Body of pancreas (tissue), 4 donors: ENCODE measurements around the gene LSG1. TPM values are rescaled to one million over a fixed set of nuclear protein-coding genes. Genes with fewer than 3 reads are reported as not detected.

Source experiments
- ATAC-seq: fragments of 150-250 bp; one replicate; pipeline ENCODE4 v1.9.1; 2016
- DNase-seq, 4 donors: peaks; one replicate each; pipeline ENCODE4 v3.0.0-alpha.2; 2019
- H3K27ac ChIP-seq, 4 donors: fragments of 200-600 bp; sonication (generic); 1 replicate in 3 of 4; 2 replicates in 1 of 4; pipeline versions ENCODE4 v1.5.1 to v1.6.1; 2016 to 2019; ENCODE audit warnings: mild to moderate bottlenecking in 1 of 4, mixed read lengths in 1 of 4, moderate library complexity in 1 of 4
- H3K27me3 ChIP-seq, 2 donors: fragments of 200-600 bp; sonication (generic); one replicate each; pipeline ENCODE4 v1.6.0; 2016; ENCODE audit warnings: mild to moderate bottlenecking in 1 of 2
- H3K36me3 ChIP-seq, 2 donors: fragments of 200-600 bp; sonication (generic); replicated peaks in 1 of 2; 2 replicates each; pipeline ENCODE4 v1.5.1; 2016; ENCODE audit warnings: low read depth in 2 of 2; ENCODE audit not compliant: insufficient read depth in 1 of 2
- H3K4me1 ChIP-seq: fragments of 200-600 bp; sonication (generic); one replicate; pipeline ENCODE4 v1.6.0; 2016
- H3K4me3 ChIP-seq, 2 donors: fragments of 200-600 bp; sonication (generic); 1 replicate in 1 of 2; 2 replicates in 1 of 2; pipeline ENCODE4 v1.5.1; 2016 to 2019
- H3K9me3 ChIP-seq, 3 donors: fragments of 200-600 bp; sonication (generic); 1 replicate in 2 of 3; 2 replicates in 1 of 3; pipeline ENCODE4 v1.5.1; 2016
- POLR2A ChIP-seq, 3 donors: fragments of 450-650 bp; IDR thresholded peaks; one replicate each; pipeline ENCODE4 v1.6.1; 2016; ENCODE audit warnings: antibody characterized with exemption in 3 of 3, mild to moderate bottlenecking in 2 of 3
- WGBS, 2 donors: methylation state at CpG; one replicate each; pipeline ENCODE4 v1.1.5; 2017; 5-methylcytosine and 5-hydroxymethylcytosine counted together
- intact Hi-C: fragments of 100-400 bp; cut with DNase I; formaldehyde crosslinking; loops from one replicate; pipeline ENCODE4 v1.15.1; 2023
- total RNA-seq, 2 donors: library from RNA; depleted of rRNA; stranded (reverse); fragments of >200 nt; gene quantifications; one replicate each; pipeline ENCODE4 v1.1.0, GENCODE V29; 2016
- TF ChIP-seq, protein P1 (sequence below), 7 experiments: fragments of 450-650 bp in 4 of 7; fragments of 200-600 bp in 3 of 7; sonication (generic) in 3 of 7; IDR thresholded peaks; one replicate each; pipeline ENCODE4 v1.5.1; 2016 to 2019; ENCODE audit warnings: antibody characterized with exemption in 7 of 7

LSG1 gene
- total RNA-seq, 2 donors from 2014 or later, result 30.1 to 36.9 TPM

GRCh38 chr3:194658477-194659242 is 13.3 kb downstream of the LSG1 start:
- Histone ChIP-seq H3K27ac (no peak overlapping the region), H3K27me3 (no peaks in the 10 kb centered on the region), H3K4me3 (no peak overlapping the region), H3K36me3 (peaks cover 0 to 9% of the 10 kb centered on the region in 2 donors), H3K4me1 (no peaks in the 10 kb centered on the region), H3K9me3 (no peaks in the 10 kb centered on the region)
- ATAC-seq (no peak), DNase-seq (no peak)
- TF ChIP-seq, protein P1, sequence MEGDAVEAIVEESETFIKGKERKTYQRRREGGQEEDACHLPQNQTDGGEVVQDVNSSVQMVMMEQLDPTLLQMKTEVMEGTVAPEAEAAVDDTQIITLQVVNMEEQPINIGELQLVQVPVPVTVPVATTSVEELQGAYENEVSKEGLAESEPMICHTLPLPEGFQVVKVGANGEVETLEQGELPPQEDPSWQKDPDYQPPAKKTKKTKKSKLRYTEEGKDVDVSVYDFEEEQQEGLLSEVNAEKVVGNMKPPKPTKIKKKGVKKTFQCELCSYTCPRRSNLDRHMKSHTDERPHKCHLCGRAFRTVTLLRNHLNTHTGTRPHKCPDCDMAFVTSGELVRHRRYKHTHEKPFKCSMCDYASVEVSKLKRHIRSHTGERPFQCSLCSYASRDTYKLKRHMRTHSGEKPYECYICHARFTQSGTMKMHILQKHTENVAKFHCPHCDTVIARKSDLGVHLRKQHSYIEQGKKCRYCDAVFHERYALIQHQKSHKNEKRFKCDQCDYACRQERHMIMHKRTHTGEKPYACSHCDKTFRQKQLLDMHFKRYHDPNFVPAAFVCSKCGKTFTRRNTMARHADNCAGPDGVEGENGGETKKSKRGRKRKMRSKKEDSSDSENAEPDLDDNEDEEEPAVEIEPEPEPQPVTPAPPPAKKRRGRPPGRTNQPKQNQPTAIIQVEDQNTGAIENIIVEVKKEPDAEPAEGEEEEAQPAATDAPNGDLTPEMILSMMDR (IDR thresholded peaks at IDR 0.05), result no peak
- TF ChIP-seq POLR2A (IDR thresholded peaks at IDR 0.05), result no peak
- 78 to 80% methylated on average over 5 of the region's 5 CpGs for WGBS, 2 donors
- intact Hi-C loops, result no loop called here

- no peaks in the 10 kb centered on the region for H3K27me3 ChIP-seq
- intact Hi-C loops, result no loop called here
- WGBS, 2 donors, result 78 to 82% methylated on average over 7 of the region's 7 CpGs
- TF ChIP-seq POLR2A (IDR thresholded peaks at IDR 0.05), result no peak
- TF ChIP-seq, protein P1 (IDR thresholded peaks at IDR 0.05), result no peak
- no peaks in the 10 kb centered on the region for H3K9me3 ChIP-seq
- no peak for ATAC-seq
- H3K4me1 ChIP-seq, result no peaks in the 10 kb centered on the region
- H3K27ac ChIP-seq, result no peak overlapping the region
- H3K4me3 ChIP-seq, result no peak overlapping the region
- no peak for DNase-seq
- peaks cover 0 to 13% of the 10 kb centered on the region in 2 donors for H3K36me3 ChIP-seq
Measured at GRCh38 chr3:194657439-194657838, 14.6 kb downstream of the LSG1 start.

- DNase-seq, result no peak
- intact Hi-C loops, result no loop called here
- no peak overlapping the region for H3K4me3 ChIP-seq
- H3K4me1 ChIP-seq, result no peaks in the 10 kb centered on the region
- TF ChIP-seq POLR2A (IDR thresholded peaks at IDR 0.05), result no peak
- TF ChIP-seq, protein P1 (IDR thresholded peaks at IDR 0.05), result no peak
- 91 to 93% methylated on average over 5 of the region's 5 CpGs for WGBS, 2 donors
- no peak overlapping the region for H3K27ac ChIP-seq
- H3K27me3 ChIP-seq, result no peaks in the 10 kb centered on the region
- H3K36me3 ChIP-seq, result peaks cover 0 to 30% of the 10 kb centered on the region in 2 donors
- no peaks in the 10 kb centered on the region for H3K9me3 ChIP-seq
- no peak for ATAC-seq
Measured at GRCh38 chr3:194654443-194654842, 17.5 kb downstream of the LSG1 start.

GRCh38 chr3:194647747-194648146 is 24.2 kb downstream of the LSG1 start:
- TF ChIP-seq, protein P1 (IDR thresholded peaks at IDR 0.05), result no peak
- TF ChIP-seq POLR2A (IDR thresholded peaks at IDR 0.05), result no peak
- ATAC-seq (no peak), DNase-seq (no peak)
- Histone ChIP-seq H3K27me3 (no peaks in the 10 kb centered on the region), H3K9me3 (no peaks in the 10 kb centered on the region), H3K4me3 (no peak overlapping the region), H3K36me3 (peaks cover 5 to 45% of the 10 kb centered on the region in 2 donors), H3K27ac (no peak overlapping the region), H3K4me1 (no peaks in the 10 kb centered on the region)
- 78 to 87% methylated on average over 3 of the region's 3 CpGs for WGBS, 2 donors
- intact Hi-C loops, result no loop called here

GRCh38 chr3:194642769-194643168 is 29.2 kb downstream of the LSG1 start:
- 85 to 87% methylated on average over 2 of the region's 2 CpGs for WGBS, 2 donors
- Histone ChIP-seq H3K4me1 (no peaks in the 10 kb centered on the region), H3K27ac (no peak overlapping the region), H3K27me3 (no peaks in the 10 kb centered on the region), H3K4me3 (no peak overlapping the region), H3K9me3 (no peaks in the 10 kb centered on the region), H3K36me3 (peaks cover 0 to 25% of the 10 kb centered on the region in 2 donors)
- intact Hi-C loops, result no loop called here
- DNase-seq (no peak), ATAC-seq (no peak)
- TF ChIP-seq, protein P1 (IDR thresholded peaks at IDR 0.05), result no peak
- no peak for TF ChIP-seq POLR2A (IDR thresholded peaks at IDR 0.05)
